A549 treated with AZD2906 at 1 μM for 4 hours (cell line): ENCODE results near the gene WDR26. TPM values are rescaled to one million over a fixed set of nuclear protein-coding genes. Genes with fewer than 3 reads are reported as not detected.

Experiments
- total RNA-seq: library from RNA; stranded (reverse); fragments of 200-300 nt; extraction: Qiagen RNA extraction; gene quantifications from 5 replicates; pipeline ENCODE4 v1.2.3, GENCODE V29; 2022

Gene WDR26
- total RNA-seq: 30.6 to 37.2 TPM (median 34.0 TPM) in 5 replicates

GRCh38 chr1:224434691-224435317, at the start of gene WDR26:
TSS of gene WDR26 (minus strand) at chr1:224434797.

DNA sequence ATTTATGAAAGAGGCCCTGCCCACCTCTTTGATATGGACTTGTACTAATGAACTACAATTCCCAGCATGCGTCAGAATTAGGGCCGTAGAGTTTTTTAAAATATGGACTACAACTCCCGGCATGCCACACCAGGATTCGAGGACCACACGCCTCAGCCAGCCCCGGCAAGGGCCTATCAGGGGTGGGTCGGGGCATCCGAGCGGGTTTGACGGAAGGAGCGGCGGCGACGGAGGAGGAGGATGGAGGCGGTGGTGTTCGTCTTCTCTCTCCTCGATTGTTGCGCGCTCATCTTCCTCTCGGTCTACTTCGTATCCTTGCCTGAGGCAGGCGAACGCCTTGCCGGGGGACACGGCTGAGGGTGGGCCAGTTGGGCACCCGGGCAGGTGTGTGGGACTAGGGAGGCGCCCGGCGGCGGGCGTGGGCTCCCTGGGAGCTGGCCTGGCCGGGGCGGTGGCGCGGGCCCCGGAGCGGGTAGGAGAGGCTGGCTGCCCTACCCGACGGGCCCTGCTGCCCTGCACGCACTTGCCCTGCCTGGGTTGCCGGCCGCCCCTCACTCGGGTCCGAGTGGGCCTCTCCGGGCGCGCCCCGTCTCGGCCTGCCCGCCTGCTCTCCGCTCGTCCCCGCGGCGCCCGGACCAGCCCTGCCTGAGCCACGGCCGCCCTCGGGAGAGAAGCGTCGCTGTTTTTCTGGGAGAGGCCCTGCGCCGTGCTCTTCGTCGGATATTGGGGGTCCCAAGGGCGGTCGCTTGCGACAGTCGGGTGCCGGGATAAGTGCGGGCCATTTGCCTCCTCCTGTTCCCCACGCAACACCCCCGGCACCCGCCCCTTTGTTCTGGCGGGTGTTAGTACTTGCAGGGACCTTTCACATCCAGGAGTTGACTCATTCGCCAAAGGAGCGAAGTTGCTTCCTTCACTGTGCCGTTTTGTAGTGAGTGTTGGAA, 77.6 kb downstream of the WDR26 start, which contains the start of gene CNIH4:
Gene CNIH4 (plus strand): TSS at position 195 of the 941 bp plus-strand sequence. CDS start 46 bp downstream, at position 241.

Other genes starting within 250 kb of the WDR26 start
- gene NVL, start 104.6 kb downstream of the WDR26 start, total RNA-seq: 17.8 to 22.1 TPM (median 20.6 TPM) in 5 replicates
- 88.6 to 113 TPM (median 108 TPM) in 5 replicates for gene CNIH4, start 77.9 kb downstream of the WDR26 start, total RNA-seq
- gene CNIH3, start 181.5 kb upstream of the WDR26 start, total RNA-seq: 0.33 to 0.69 TPM (median 0.46 TPM) in 5 replicates